HepG2 (cell line): ENCODE results near the gene BUD23. TPM values are rescaled to one million over a fixed set of nuclear protein-coding genes. Genes with fewer than 3 reads are reported as not detected.

Source experiments
- ATAC-seq: fragments of 200-7000 bp; cut with Tn5 transposase; 3 replicates; pipeline ENCODE4 v1.9.1; 2020; ENCODE audit warnings: mild to moderate bottlenecking, moderate library complexity
- BruUV-seq: library from RNA; stranded (reverse); fragments of 400-500 nt; replicated peaks from 2 replicates; lab custom pipeline; 2021; lab: Mats Ljungman, UMichigan
- CTCF ChIA-PET: fragments of 300-600 bp; formaldehyde crosslinking; extraction: SDS; loops from one replicate; lab custom pipeline; 2021; ENCODE audit warnings: low total read pairs, inconsistent platforms, low intra/inter-chr PET ratio; lab: Yijun Ruan, JAX
- POLR2A ChIA-PET: fragments of 350-600 bp; sonication (Branson Sonifier 250); formaldehyde crosslinking; loops from one replicate; lab custom pipeline; 2020; ENCODE audit warnings: antibody characterized with exemption, inconsistent platforms; lab: Yijun Ruan, JAX
- DNase-seq: peaks from one replicate; pipeline ENCODE4 v3.0.0-alpha.2; 2015; ENCODE audit warnings: low spot score
- FAIRE-seq: peaks from 3 replicates; lab custom pipeline; 2011; peaks lifted over from hg19 to GRCh38; lab: Jason Lieb, UNC
- H2AFZ ChIP-seq: one replicate; pipeline ENCODE4 v1.6.1; 2011; ENCODE audit warnings: low read length, inconsistent platforms
- H3K27ac ChIP-seq: fragments of 300-600 bp; 3 replicates; pipeline ENCODE4 v1.8.0; 2011; ENCODE audit warnings: mixed run types, mild to moderate bottlenecking, mixed read lengths, low read length, inconsistent platforms; ENCODE audit not compliant: insufficient read depth; ENCODE audit errors: extremely low read length
- H3K27me3 ChIP-seq, 2 experiments: fragments of 200-600 bp in 1 of 2; 2 replicates in 1 of 2; 3 replicates in 1 of 2; pipeline versions ENCODE4 v1.6.0 to v1.8.0; 2011; ENCODE audit warnings: low read length in 2 of 2, mild to moderate bottlenecking in 2 of 2, moderate library complexity in 2 of 2, inconsistent platforms in 1 of 2; ENCODE audit not compliant: insufficient read depth in 2 of 2, control insufficient read depth in 1 of 2
- H3K36me3 ChIP-seq, 2 experiments: fragments of 200-600 bp in 1 of 2; replicated peaks in 1 of 2; 2 replicates in 1 of 2; 3 replicates in 1 of 2; pipeline versions ENCODE4 v1.5.1 to v1.8.0; 2011; ENCODE audit warnings: low read length in 2 of 2, inconsistent platforms in 1 of 2; ENCODE audit not compliant: insufficient read depth in 2 of 2, control insufficient read depth in 1 of 2
- H3K4me1 ChIP-seq: 2 replicates; pipeline ENCODE4 v1.5.1; 2012; ENCODE audit warnings: low read length, inconsistent platforms; ENCODE audit not compliant: insufficient read depth
- H3K4me2 ChIP-seq: 2 replicates; pipeline ENCODE4 v1.6.0; 2011; ENCODE audit warnings: low read depth, low read length, inconsistent platforms
- H3K4me3 ChIP-seq, 3 experiments: fragments of 200-600 bp in 1 of 3; sonication (generic), shearing (Covaris generic) in 1 of 3; replicated peaks in 1 of 3; 2 replicates each; pipeline ENCODE4 v1.5.1; 2011 to 2016; ENCODE audit warnings: low read length in 3 of 3, inconsistent platforms in 2 of 3, low read depth in 2 of 3, mild to moderate bottlenecking in 2 of 3, control low read depth in 1 of 3, mixed read lengths in 1 of 3; ENCODE audit not compliant: insufficient read depth in 1 of 3
- H3K79me2 ChIP-seq: one replicate; pipeline ENCODE4 v1.6.1; 2011; ENCODE audit warnings: low read length, inconsistent platforms; ENCODE audit not compliant: insufficient read depth
- H3K9ac ChIP-seq: 2 replicates; pipeline ENCODE4 v1.6.0; 2011; ENCODE audit warnings: mild to moderate bottlenecking, low read depth, low read length, inconsistent platforms; ENCODE audit not compliant: insufficient read depth
- H3K9me3 ChIP-seq: 2 replicates; pipeline ENCODE4 v1.5.1; 2012; ENCODE audit warnings: mild to moderate bottlenecking, low read length
- H4K20me1 ChIP-seq: 2 replicates; pipeline ENCODE4 v1.6.0; 2011; ENCODE audit warnings: inconsistent platforms, mild to moderate bottlenecking, low read length, moderate library complexity; ENCODE audit not compliant: insufficient read depth
- FLYWCH1 ChIP-seq: sonication (generic); formaldehyde crosslinking; IDR thresholded peaks from 2 replicates; pipeline ENCODE4 v1.8.1; 2023; ENCODE audit warnings: mild to moderate bottlenecking, missing genetic modification reagents
- HNF4A ChIP-seq: sonication (generic); formaldehyde crosslinking; IDR thresholded peaks from 2 replicates; pipeline ENCODE4 v1.4.0; 2020; ENCODE audit warnings: missing genetic modification reagents
- HNF4G ChIP-seq, 2 experiments: sonication (generic) in 1 of 2; formaldehyde crosslinking in 1 of 2; IDR thresholded peaks; 2 replicates each; pipeline versions ENCODE4 v1.4.0 to v1.6.1; 2011 to 2020; ENCODE audit warnings: borderline replicate concordance in 2 of 2, low read depth in 2 of 2, mild to moderate bottlenecking in 2 of 2, low read length in 1 of 2, missing genetic modification reagents in 1 of 2, moderate library complexity in 1 of 2
- PATZ1 ChIP-seq: sonication (generic); formaldehyde crosslinking; IDR thresholded peaks from 2 replicates; pipeline ENCODE4 v1.4.0; 2020; ENCODE audit warnings: missing genetic modification reagents
- RBM22 ChIP-seq: fragments of 200-400 bp; formaldehyde crosslinking; optimal IDR thresholded peaks from 2 replicates; pipeline ENCODE3; 2017; ENCODE audit warnings: mild to moderate bottlenecking, low read length, moderate library complexity
- ZFP91 ChIP-seq: sonication (generic); formaldehyde crosslinking; IDR thresholded peaks from 2 replicates; pipeline ENCODE4 v1.9.0; 2022; ENCODE audit warnings: missing genetic modification reagents, mild to moderate bottlenecking, borderline replicate concordance
- ZNF687 ChIP-seq: sonication (generic); formaldehyde crosslinking; IDR thresholded peaks from 2 replicates; pipeline ENCODE4 v1.5.1; 2020; ENCODE audit warnings: mild to moderate bottlenecking, missing genetic modification reagents, moderate library complexity
- WGBS: methylation state at CpG from one replicate; pipeline ENCODE4 v1.1.6; 2017; ENCODE audit warnings: low lambda C conversion rate; 5-methylcytosine and 5-hydroxymethylcytosine counted together
- in situ Hi-C: cut with HindIII; loops from 2 replicates; pipeline ENCODE4 v1.10.0; 2017; ENCODE audit warnings: low pct_unique_long_range_greater_than_20kb; ENCODE audit not compliant: extremely low pct_ligation_motif_present
- intact Hi-C: fragments of 100-400 bp; cut with micrococcal nuclease; formaldehyde crosslinking; loops from one replicate; pipeline ENCODE4 v1.10.0; 2022; ENCODE audit not compliant: unreplicated experiment
- polyA plus RNA-seq, 8 experiments: library from polyadenylated mRNA; depleted of rRNA in 3 of 8; stranded (reverse) in 7 of 8; unstranded in 1 of 8; fragments of >200 nt; fragmentation: Illumina TruSeq in 4 of 8; extraction: Trizol in 4 of 8; gene quantifications; 2 replicates each; pipeline versions ENCODE4 v1.2.1 to v1.2.3, GENCODE V29; 2011 to 2016; ENCODE audit warnings: low read depth in 4 of 8, missing spikeins in 1 of 8, mixed read lengths in 1 of 8; ENCODE audit not compliant: insufficient read depth in 1 of 8
- total RNA-seq, 5 experiments: library from RNA; depleted of rRNA; stranded (reverse); fragments of >200 nt; fragmentation: Illumina TruSeq; extraction: Trizol; gene quantifications; 2 replicates each; pipeline ENCODE4 v1.2.3, GENCODE V29; 2016; ENCODE audit warnings: low read depth in 1 of 5

The BUD23 gene
- total and polyA plus RNA-seq, 2 of the 13 experiments (the other 11 are each of a cell fraction or from before 2014, with no cell fraction given) = 47.5 to 54.5 TPM

GRCh38 chr7:73698410-73698809, 15.0 kb downstream of the BUD23 start:
- peaks cover 15% of the 10 kb centered on the region for H3K4me1 ChIP-seq
- no peak overlapping the region for H3K27ac ChIP-seq
- WGBS = 90% methylated on average over 7 of the region's 7 CpGs
- TF ChIP-seq FLYWCH1 (no peak), RBM22 (peak; percentile 59)
- ATAC-seq (no peak), FAIRE-seq (no peak), DNase-seq (no peak)
- POLR2A ChIA-PET = interaction anchor here (1.4 to 1.8 kb wide), 2 partner anchors 17 to 76 kb away, joined by 7 to 8 read pairs; no protein-coding TSS in a partner anchor
- H3K36me3 ChIP-seq = peaks cover 20 to 56% of the 10 kb centered on the region in 2 experiments
- in situ Hi-C loops (no loop called here), intact Hi-C loops (no loop called here)
- H4K20me1 ChIP-seq = peaks cover 5% of the 10 kb centered on the region; the same call in 1 of the 2 replicates
- H3K9ac ChIP-seq = no peak overlapping the region
- no peak overlapping the region for H3K4me2 ChIP-seq
- no TSS peak for BruUV-seq
- CTCF ChIA-PET = no interaction called here
- no peak overlapping the region for H2AFZ ChIP-seq
- no peaks in the 10 kb centered on the region for H3K79me2 ChIP-seq
- H3K4me3 ChIP-seq = no peak overlapping the region
- H3K9me3 ChIP-seq = no peaks in the 10 kb centered on the region
- no peaks in the 10 kb centered on the region for H3K27me3 ChIP-seq

- H3K36me3 ChIP-seq = peaks cover 13 to 45% of the 10 kb centered on the region in 2 experiments
- POLR2A ChIA-PET = interaction anchor here (0.9 to 1.4 kb wide), 2 partner anchors 16 to 39 kb away, joined by 3 to 7 read pairs; partner anchors contain the start of gene ABHD11
- H4K20me1 ChIP-seq = peaks cover 5% of the 10 kb centered on the region; the same call in 1 of the 2 replicates
- H3K9ac ChIP-seq = no peak overlapping the region
- CTCF ChIA-PET = no interaction called here
- peaks cover 15% of the 10 kb centered on the region for H3K4me1 ChIP-seq
- WGBS = 86% methylated on average over 9 of the region's 15 CpGs
- ATAC-seq (peak; percentile 33), DNase-seq (no peak), FAIRE-seq (no peak)
- BruUV-seq = no TSS peak
- in situ Hi-C loops (no loop called here), intact Hi-C loops (no loop called here)
- no peaks in the 10 kb centered on the region for H3K27me3 ChIP-seq
- H3K79me2 ChIP-seq = no peaks in the 10 kb centered on the region
- H3K9me3 ChIP-seq = no peaks in the 10 kb centered on the region
- H2AFZ ChIP-seq = no peak overlapping the region
- H3K27ac ChIP-seq = peak overlapping the region; percentile 11
- no peak overlapping the region for H3K4me2 ChIP-seq
- H3K4me3 ChIP-seq = no peak overlapping the region
- TF ChIP-seq ZNF687 (CRISPR knock-in tag) = peak; percentile 27; the same call in 1 of the 2 replicates
- TF ChIP-seq RBM22 = peak; percentile 67
- TF ChIP-seq HNF4A (CRISPR knock-in tag) = peak; percentile 58
- TF ChIP-seq HNF4G (IDR thresholded peaks at IDR 0.05; ENCODE audit: borderline replicate concordance, low read depth, low read length) = peak; percentile 44; the same call in 1 of the 2 replicates
- no peak for TF ChIP-seq HNF4G (CRISPR knock-in tag; IDR thresholded peaks at IDR 0.05; ENCODE audit: borderline replicate concordance, low read depth)
- 0 out of 2 replicates have a peak, but pooled peaks have one; percentile 40 for TF ChIP-seq ZFP91 (CRISPR knock-in tag)
- TF ChIP-seq PATZ1 (CRISPR knock-in tag) = peak; percentile 40; the same call in 1 of the 2 replicates
Observed at GRCh38 chr7:73699370-73700068, 16.1 kb downstream of the BUD23 start.
